Hematopoietic multipotent progenitor cell treated with erythropoietin and hydrocortisone succinate and interleukin-3 and kit ligand, for 8 days (in vitro differentiated cells): Measurements from ENCODE around the gene FOXO6.

ENCODE experiments used
- DNase-seq: peaks from one replicate; pipeline ENCODE4 v3.0.0-alpha.2; 2015

FOXO6 gene

DNA sequence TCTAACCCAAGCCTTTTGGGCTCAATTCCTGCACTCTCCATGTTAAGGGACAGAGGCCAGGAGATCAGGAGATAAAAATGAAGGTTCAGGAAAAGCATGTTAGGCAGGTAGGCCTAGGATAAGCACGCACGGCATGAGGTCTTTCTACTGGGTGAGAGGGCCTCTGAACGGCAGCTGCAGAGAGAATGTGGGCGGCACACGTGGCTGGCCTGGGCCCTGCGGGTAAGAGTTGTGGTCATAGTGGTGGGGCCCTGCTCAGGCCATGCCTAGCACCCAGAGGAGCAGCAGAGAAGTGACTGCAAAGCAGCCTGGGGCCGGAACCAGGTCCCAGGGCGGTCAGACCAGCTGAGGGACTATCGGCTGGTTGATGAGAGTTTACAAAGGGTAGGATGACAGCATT is 7.5 kb upstream of the FOXO6 start:
- DNase-seq: no peak

GRCh38 chr1:41354956-41355355 is 6.3 kb upstream of the FOXO6 start:
- no peak for DNase-seq

DNA sequence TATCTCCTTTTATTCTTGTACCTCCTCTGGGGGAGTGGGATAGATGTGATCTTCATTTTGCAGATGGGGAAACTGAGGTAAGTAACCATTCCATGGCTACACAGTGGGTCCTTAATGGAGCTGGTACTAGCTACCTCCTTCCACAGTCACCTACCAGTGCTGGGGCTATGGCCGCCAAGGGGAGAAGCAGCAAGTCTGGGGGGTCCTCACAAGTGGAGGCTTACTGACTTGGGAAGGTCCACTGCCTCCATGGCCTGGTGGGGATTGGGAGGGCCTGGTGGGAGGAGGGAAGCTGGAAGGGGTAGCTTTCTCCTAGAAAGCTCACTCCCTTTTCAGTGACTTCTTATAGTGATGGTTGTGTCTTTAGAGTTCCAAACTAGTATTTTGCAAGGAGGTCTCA is 5.9 kb upstream of the FOXO6 start:
- DNase-seq: no peak

GRCh38 chr1:41355761-41356160 is 5.5 kb upstream of the FOXO6 start:
- DNase-seq: no peak

GRCh38 chr1:41356752-41357151 is 4.5 kb upstream of the FOXO6 start:
- no peak for DNase-seq

DNA sequence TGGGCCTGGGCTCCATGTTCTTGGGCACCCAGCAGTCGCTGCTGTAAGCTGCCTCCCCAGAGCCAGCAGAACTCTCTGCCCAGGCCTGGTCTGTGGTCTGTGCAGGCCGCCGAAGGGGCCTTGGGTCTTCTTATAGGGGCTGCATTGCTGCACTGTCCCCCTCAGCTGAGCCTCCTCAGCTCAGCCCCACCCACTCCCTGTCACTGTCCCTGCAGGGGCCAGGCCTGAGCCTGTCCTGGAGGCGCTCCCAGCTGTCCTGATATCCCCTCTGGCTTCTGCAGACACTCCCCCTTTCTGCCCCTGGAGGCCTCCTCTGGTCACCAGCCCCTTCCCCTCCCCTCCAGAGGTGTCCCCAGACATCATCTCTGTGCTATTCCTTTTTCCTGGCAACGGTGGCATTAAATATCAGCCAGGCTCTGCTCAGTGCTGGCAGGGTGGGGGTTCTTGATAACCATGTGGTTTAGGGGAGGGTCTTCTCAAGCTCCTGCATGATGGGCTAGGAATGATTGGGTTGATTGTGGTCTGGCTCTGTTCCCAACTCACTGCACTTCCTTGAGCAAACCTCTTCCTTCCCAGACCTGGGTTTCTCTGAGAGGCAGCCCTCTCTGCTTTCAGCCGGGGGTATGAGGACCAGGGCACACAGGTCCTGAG is 3.7 kb upstream of the FOXO6 start:
- DNase-seq: peak; percentile 91

GRCh38 chr1:41358131-41359021 is 2.9 kb upstream of the FOXO6 start:
- no peak for DNase-seq

DNA sequence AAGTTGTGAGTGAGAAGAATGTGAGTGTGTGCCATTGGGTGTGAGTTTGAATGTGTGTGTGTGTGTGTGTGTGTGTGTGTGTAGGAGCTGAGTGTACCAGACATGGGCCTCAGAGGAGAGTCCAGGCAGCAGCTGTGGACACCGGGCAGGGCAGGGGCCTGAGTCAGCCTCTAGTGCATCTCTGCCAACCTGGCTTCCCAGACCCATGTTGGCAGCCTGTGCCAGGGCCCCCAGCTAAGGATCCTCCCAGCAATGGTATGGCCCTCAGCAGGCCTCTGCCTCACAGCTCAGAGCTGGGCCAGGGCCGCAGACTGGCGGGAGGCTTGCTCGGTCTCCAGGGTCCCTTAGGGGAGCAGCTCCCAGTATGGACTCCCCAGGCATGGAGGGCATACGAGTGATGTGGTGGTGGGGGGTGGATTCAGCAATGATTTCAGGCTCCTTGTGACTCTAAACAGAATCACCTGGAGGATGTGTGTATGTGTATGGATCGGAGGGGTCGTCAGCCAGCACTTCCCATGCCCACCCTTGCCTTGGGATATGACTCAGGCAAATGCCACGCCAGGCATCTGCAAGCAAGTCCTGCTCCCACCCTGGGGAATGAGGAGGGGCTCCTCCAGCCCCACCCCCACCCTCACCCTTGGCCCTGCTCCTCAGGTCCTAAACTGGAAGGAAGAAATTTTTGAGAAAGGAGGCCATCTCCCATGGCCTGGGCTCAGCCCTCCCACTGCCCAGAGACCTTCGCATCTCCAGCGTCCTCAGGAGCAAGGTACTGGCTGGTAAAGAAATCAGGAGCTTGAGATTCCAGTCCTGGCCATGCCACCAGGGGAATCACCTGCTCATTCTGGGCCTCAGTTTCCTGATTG is 1.8 kb upstream of the FOXO6 start:
- DNase-seq: no peak

- peak; percentile 44 for DNase-seq
Measured at GRCh38 chr1:41360074-41360785, 1.0 kb upstream of the FOXO6 start.

DNA sequence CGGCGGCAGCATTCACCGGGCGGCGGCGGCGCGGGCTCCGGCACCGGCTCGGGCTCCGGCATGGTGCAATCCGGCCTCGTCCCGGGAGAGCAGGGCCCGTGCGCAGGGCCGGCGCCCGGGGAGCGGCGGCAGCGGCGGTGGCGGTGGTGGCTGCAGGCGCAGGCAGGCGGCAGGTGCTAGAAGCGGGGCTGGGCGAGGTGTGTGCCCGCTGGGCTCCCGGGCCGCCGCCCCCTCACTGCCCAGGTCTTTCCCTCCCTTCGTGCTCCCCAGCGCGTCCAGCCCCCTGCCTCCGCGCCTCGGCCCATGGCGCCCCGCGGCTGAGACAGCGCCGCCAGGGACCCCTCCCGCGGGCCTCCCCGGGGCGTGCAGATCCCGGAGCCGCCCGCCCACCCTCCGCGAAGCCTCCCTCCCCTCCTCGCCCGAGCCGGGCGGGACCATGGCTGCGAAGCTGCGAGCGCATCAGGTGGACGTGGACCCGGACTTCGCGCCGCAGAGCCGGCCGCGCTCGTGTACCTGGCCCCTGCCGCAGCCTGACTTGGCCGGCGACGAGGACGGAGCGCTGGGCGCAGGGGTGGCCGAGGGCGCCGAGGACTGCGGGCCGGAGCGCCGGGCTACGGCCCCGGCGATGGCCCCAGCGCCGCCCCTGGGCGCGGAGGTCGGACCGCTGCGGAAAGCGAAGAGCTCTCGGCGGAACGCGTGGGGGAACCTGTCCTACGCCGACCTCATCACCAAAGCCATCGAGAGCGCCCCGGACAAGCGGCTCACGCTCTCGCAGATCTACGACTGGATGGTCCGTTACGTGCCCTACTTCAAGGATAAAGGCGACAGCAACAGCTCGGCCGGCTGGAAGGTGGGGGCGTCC is 492 bp downstream of the FOXO6 start:
- DNase-seq: no peak

GRCh38 chr1:41362357-41362721 is 1.1 kb downstream of the FOXO6 start:
- DNase-seq: no peak

DNA sequence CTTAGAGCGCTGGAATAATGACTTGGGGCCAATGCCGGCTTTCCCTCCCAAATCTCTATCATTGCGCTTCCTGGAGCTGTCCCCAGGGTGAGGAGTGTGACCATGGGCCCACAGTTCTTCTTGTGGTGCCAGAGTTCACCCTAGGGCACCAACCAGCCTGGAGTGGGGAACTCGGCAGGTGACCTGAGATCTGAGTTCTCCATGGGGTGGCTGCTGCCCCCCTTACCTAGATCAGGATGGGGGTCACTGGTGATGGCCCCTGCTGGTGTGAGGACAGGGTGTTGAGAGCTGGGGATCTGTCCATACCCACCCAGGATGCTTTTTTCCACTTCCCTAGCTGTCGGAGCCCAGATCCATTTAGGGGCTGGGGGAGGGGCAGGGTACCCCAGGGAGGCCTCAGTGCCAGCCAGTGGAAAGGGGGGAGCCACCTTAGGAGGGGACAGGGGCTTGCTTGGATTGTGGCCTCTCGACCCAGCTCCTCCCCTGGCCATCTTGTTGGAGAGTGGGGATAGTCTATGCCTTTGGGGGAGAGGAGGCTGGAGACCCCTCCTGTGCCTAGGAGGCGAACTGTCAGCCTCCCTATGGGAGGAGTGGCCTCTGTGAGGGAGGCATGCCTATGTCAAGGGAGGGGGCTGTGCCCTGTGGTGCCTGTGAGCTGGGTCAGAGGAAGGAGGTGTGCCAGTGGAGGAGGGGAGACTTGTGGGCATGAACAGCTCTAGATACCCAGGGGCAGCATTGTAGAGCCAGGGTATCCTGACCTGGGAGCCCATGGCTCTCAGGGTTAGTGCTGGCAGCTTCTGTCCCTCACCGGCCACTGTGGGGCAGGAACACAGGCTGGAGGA is 1.7 kb downstream of the FOXO6 start:
- DNase-seq: no peak

DNA sequence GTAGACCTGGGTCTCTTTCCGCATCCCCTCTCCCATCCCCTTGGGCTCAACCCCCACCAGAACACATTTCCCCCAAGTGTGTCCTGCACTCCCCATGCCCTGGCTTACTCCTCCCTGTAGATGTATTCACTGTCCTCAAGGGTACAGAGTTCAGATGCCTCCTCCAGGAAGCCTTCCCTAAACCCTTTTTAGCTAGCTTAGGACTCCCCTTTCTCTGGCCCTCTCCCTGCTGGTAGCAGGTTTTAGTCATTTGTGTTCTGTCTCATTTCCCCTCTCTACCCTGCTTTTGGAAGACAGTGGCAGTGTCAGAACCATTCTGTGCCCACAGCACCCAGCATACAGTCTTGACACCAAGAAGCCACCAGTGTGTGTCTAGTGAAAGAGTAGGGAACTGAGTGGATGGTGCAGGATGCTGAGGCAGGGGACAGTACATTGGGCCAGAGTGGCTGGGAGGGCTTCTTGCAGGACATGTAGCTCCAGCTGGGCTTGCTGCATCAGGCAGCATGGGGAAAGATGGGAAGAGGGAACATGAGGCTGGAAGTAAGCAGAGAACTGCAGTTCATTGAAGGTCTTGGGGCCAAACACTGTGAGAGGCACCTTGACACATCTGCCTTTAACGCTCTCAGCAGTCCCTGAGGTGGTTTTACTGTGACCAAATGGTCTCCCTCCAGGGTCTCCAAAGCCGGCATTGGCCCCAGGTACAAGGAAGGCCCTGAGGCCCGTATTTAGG is 2.5 kb downstream of the FOXO6 start:
- no peak for DNase-seq

DNA sequence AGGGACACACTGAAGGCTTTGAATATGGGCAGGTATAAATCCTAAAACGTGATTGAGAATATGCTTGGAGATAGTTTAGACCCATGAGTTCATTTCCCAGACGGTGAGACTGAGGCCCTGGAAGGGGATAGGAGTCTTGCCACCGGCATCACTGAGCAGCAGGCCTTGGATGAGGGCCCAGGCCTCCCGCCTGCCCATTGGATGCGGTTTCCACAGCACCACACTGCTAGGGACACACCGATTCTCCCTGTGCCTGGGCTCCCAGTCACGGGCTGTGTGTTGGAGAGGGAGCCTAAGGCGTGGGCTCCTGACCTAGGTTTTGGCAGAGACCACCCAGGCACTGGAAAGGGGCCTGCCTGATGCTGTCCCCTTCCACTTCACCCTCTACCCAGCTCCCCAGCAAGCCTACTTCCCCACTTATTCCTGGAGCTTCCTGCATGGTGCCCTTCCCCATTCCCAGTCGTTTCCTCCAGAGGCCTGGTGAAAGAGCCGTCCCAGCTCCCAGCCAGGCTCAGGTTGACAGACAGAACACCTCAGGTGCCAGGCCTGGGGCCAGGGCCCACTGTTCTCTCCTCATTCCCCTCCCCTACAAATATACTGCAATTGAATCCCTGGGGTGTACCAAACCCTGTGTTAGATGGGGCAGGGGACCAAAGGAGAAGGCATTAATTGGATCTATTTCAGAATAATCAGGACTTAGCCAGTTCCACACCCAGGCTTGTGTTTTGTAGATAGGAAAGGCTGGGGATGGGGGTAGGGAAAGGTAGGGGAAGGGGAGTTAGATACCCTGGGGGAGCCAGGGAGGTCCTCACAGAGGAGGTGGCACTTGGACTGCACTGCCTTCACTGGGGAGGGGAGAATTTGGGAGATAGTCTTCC is 3.4 kb downstream of the FOXO6 start:
- no peak for DNase-seq

DNA sequence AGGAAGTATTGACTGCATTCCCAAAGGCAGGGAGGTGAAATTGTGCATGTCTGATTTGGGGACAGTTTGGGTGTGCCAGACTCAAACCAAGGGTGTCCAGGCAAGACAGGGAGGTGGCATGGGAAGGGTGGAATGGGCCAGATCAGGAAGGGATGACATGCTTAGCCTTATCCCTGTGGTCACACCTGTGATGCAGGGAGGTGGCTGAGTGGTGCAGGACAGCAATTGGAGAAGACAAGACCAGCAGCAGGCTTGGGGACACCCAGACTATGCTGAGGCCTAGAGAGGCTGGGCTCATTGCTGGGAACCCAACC is 4.0 kb downstream of the FOXO6 start:
- no peak for DNase-seq

DNA sequence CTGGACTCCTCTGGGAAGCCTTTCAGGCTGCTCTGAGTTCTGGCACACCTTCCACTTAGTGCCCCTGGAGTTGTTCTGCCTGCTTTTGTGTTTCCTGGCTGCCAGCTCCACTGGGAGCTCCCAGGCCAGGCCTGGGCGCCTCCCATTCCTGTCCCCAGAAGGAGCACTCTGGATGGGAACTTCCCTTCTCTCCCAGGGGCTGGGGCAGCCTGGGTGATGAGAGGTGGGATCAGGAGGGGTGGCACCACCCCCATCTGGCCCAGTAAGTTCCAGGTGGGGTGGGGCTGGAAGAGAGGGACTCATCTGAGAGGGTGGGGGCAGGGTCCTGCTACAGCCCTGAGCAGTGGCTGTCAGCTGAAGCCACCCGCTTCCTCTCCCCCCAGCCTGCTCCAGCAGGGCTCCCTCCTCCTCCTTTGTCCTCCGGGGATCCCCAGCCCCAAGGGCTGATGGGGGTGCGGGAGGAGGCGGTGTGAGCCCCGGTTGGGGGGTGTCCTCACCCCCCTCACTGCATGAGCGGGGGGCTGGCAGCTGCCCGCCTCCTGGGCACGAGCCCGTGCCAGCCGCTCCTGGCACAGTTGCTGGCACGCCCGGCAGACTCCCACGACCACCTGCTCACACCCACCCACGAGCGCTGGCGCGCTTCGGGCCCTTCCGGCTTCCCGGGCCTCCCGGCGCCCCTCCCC is 4.7 kb downstream of the FOXO6 start:
- DNase-seq: no peak

DNA sequence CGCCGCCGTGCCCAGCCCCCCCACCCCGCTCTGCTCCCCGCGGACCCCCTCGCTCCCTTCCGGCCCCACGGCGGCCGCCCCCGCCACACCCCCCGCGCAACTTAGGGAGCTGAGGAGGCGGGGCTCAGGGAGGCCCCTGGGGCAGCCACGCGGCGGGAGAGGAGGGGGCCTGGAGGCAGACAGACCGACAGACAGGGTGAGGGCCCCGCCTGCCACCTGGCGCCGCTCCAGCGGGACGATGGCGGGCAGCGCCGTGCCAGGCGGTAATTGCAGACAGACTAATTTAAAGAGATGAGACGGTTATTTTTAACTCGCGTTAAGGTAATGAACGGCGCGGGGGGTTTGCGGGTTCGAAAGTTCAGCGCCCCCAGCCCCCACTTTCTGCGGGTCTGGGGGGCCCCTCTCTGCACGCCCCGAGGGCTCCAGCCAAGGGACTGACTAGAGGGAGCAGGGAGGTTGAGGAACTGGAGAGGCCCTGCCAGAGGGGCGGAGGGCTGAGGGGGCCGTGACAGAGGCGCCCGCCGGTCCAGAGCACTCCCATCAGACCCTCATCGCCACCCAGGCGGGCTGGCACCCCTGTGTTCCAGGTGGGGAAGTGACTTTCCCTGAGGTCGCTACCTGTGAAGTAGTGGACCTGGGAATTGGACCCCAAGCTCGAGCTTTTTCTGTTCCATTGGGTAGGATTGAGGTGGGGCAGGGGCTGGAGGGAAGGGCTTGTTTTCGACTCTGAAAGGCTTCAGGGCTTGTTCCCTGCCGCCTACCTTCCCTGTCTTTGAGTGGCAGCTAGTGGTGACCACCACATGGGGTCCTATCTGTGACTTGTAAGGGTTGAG is 5.4 kb downstream of the FOXO6 start:
- no peak for DNase-seq

GRCh38 chr1:41367288-41367642 is 6.0 kb downstream of the FOXO6 start:
- DNase-seq: no peak
